H1 (cell line): ENCODE results near the gene RIBC2. TPM values are rescaled to one million over a fixed set of nuclear protein-coding genes. Genes with fewer than 3 reads are reported as not detected.

Source experiments
- CTCF ChIA-PET: fragments of 300-600 bp; sonication (Branson Sonifier 250); formaldehyde crosslinking; loops from one replicate; lab custom pipeline; 2021; ENCODE audit not compliant: partially characterized antibody; lab: Charles Lee
- POLR2A ChIA-PET: fragments of 300-600 bp; sonication (Branson Sonifier 250); formaldehyde crosslinking; loops from one replicate; lab custom pipeline; 2021; ENCODE audit warnings: inconsistent platforms; ENCODE audit not compliant: partially characterized antibody; lab: Charles Lee
- DNase-seq, 2 experiments: peaks; one replicate each; pipeline versions ENCODE4 v3.0.0 to v3.0.0-alpha.2; 2010 to 2022; ENCODE audit warnings: low spot score in 2 of 2, low read depth in 1 of 2, mixed read lengths in 1 of 2
- FAIRE-seq: peaks from 2 replicates; lab custom pipeline; 2011; peaks lifted over from hg19 to GRCh38; lab: Jason Lieb, UNC
- H2AFZ ChIP-seq: 2 replicates; pipeline ENCODE4 v1.8.1; 2012; ENCODE audit warnings: low read length, inconsistent platforms
- H2AK5ac ChIP-seq: 2 replicates; pipeline ENCODE4 v1.6.1; 2013; ENCODE audit warnings: low read depth, low read length
- H2BK120ac ChIP-seq: replicated peaks from 2 replicates; pipeline ENCODE3; 2013; ENCODE audit warnings: low read depth, low read length, inconsistent platforms
- H2BK12ac ChIP-seq: 2 replicates; pipeline ENCODE4 v1.6.1; 2013; ENCODE audit warnings: low read depth, low read length
- H2BK15ac ChIP-seq: 2 replicates; pipeline ENCODE4 v1.6.1; 2013; ENCODE audit warnings: low read length
- H2BK20ac ChIP-seq: 2 replicates; pipeline ENCODE4 v1.6.1; 2013; ENCODE audit warnings: low read length
- H2BK5ac ChIP-seq: 2 replicates; pipeline ENCODE4 v1.6.1; 2013; ENCODE audit warnings: low read depth, low read length
- H3K14ac ChIP-seq: 2 replicates; pipeline ENCODE4 v1.6.1; 2013; ENCODE audit warnings: inconsistent platforms; ENCODE audit not compliant: insufficient read length
- H3K18ac ChIP-seq: 2 replicates; pipeline ENCODE4 v1.6.1; 2013; ENCODE audit warnings: low read length; ENCODE audit errors: extremely low read depth
- H3K23ac ChIP-seq: 2 replicates; pipeline ENCODE4 v1.6.1; 2013; ENCODE audit warnings: inconsistent platforms; ENCODE audit not compliant: insufficient read length
- H3K23me2 ChIP-seq: 2 replicates; pipeline ENCODE4 v1.6.1; 2013; ENCODE audit warnings: low read depth, low read length
- H3K27ac ChIP-seq: 2 replicates; pipeline ENCODE4 v1.6.1; 2011; ENCODE audit warnings: low read depth, low read length, inconsistent platforms
- H3K27me3 ChIP-seq, 4 experiments: replicated peaks in 1 of 4; 1 replicate in 1 of 4; 2 replicates in 3 of 4; pipeline versions ENCODE4 v1.6.1 to v1.8.1; 2011 to 2013; ENCODE audit warnings: low read length in 3 of 4, mild to moderate bottlenecking in 3 of 4, inconsistent platforms in 2 of 4, mixed read lengths in 2 of 4, moderate library complexity in 1 of 4; ENCODE audit not compliant: control insufficient read depth in 3 of 4, insufficient read depth in 3 of 4; ENCODE audit errors: extremely low read depth in 1 of 4
- H3K36me3 ChIP-seq, 4 experiments: 2 replicates each; pipeline versions ENCODE4 v1.6.1 to v1.8.1; 2011 to 2013; ENCODE audit warnings: mild to moderate bottlenecking in 4 of 4, low read length in 3 of 4, moderate library complexity in 2 of 4, control low read depth in 1 of 4, inconsistent platforms in 1 of 4; ENCODE audit not compliant: insufficient read depth in 4 of 4, control insufficient read depth in 2 of 4
- H3K4ac ChIP-seq: replicated peaks from 2 replicates; pipeline ENCODE3; 2013; ENCODE audit warnings: low read length, low read depth, mixed read lengths, inconsistent platforms; ENCODE audit not compliant: insufficient read length
- H3K4me1 ChIP-seq, 4 experiments: replicated peaks in 1 of 4; 1 replicate in 1 of 4; 2 replicates in 3 of 4; pipeline versions ENCODE4 v1.6.1 to v1.8.1; 2011 to 2013; ENCODE audit warnings: low read length in 3 of 4, inconsistent platforms in 2 of 4, mixed read lengths in 1 of 4; ENCODE audit not compliant: insufficient read depth in 4 of 4, control insufficient read depth in 3 of 4
- H3K4me2 ChIP-seq, 2 experiments: 2 replicates each; pipeline versions ENCODE4 v1.6.1 to v1.8.1; 2011 to 2013; ENCODE audit warnings: low read depth in 2 of 2, low read length in 2 of 2, control low read depth in 1 of 2, inconsistent platforms in 1 of 2, mild to moderate bottlenecking in 1 of 2; ENCODE audit not compliant: insufficient read depth in 1 of 2
- H3K4me3 ChIP-seq, 4 experiments: fragments of 200-600, 300-600 bp in 1 of 4; sonication (generic), shearing (Covaris generic), sonication (Bioruptor Twin) in 1 of 4; 2 replicates each; pipeline versions ENCODE4 v1.5.1 to v1.8.1; 2011 to 2016; ENCODE audit warnings: low read length in 4 of 4, low read depth in 3 of 4, control low read depth in 2 of 4, inconsistent platforms in 2 of 4, mild to moderate bottlenecking in 2 of 4, mixed read lengths in 1 of 4, moderate library complexity in 1 of 4; ENCODE audit not compliant: insufficient read depth in 2 of 4; ENCODE audit errors: extremely low read depth in 1 of 4
- H3K56ac ChIP-seq: replicated peaks from 2 replicates; pipeline ENCODE3; 2013; ENCODE audit warnings: low read depth, mild to moderate bottlenecking, mixed read lengths, low read length, inconsistent platforms; ENCODE audit not compliant: insufficient read length
- H3K79me1 ChIP-seq: 2 replicates; pipeline ENCODE4 v1.6.1; 2013; ENCODE audit warnings: low read depth, low read length, control low read depth
- H3K79me2 ChIP-seq, 2 experiments: 2 replicates each; pipeline versions ENCODE4 v1.6.1 to v1.8.1; 2012 to 2013; ENCODE audit warnings: low read length in 2 of 2, mild to moderate bottlenecking in 2 of 2, inconsistent platforms in 1 of 2; ENCODE audit not compliant: insufficient read depth in 2 of 2, control insufficient read depth in 1 of 2
- H3K9ac ChIP-seq, 4 experiments: replicated peaks in 1 of 4; 1 replicate in 1 of 4; 2 replicates in 3 of 4; pipeline versions ENCODE4 v1.6.1 to v1.8.1; 2011 to 2013; ENCODE audit warnings: low read depth in 3 of 4, low read length in 3 of 4, control low read depth in 2 of 4, mild to moderate bottlenecking in 2 of 4, moderate library complexity in 2 of 4, inconsistent platforms in 1 of 4; ENCODE audit errors: extremely low read depth in 1 of 4
- H3K9me3 ChIP-seq, 2 experiments: 2 replicates each; pipeline versions ENCODE4 v1.6.1 to v1.8.1; 2012 to 2013; ENCODE audit warnings: mild to moderate bottlenecking in 2 of 2, moderate library complexity in 2 of 2, control low read depth in 1 of 2, inconsistent platforms in 1 of 2, low read depth in 1 of 2, low read length in 1 of 2, mixed read lengths in 1 of 2; ENCODE audit not compliant: insufficient read depth in 2 of 2
- H4K20me1 ChIP-seq, 2 experiments: replicated peaks in 1 of 2; 2 replicates each; pipeline versions ENCODE3 to v1.8.1; 2011 to 2013; ENCODE audit warnings: inconsistent platforms in 2 of 2, low read length in 2 of 2, mild to moderate bottlenecking in 1 of 2; ENCODE audit not compliant: insufficient read depth in 2 of 2, control insufficient read depth in 1 of 2
- H4K5ac ChIP-seq: 2 replicates; pipeline ENCODE4 v1.6.1; 2013; ENCODE audit warnings: low read length, low read depth, mixed read lengths, inconsistent platforms; ENCODE audit not compliant: insufficient read length
- H4K8ac ChIP-seq: 2 replicates; pipeline ENCODE4 v1.8.0; 2013; ENCODE audit warnings: mild to moderate bottlenecking, moderate library complexity, low read length, inconsistent platforms; ENCODE audit not compliant: insufficient read depth; ENCODE audit errors: extremely low read depth
- H4K91ac ChIP-seq: replicated peaks from 2 replicates; pipeline ENCODE3; 2013; ENCODE audit warnings: low read length, mixed read lengths, inconsistent platforms; ENCODE audit not compliant: insufficient read length
- CBX5 ChIP-seq: fragments of 300-800, 300-1000 bp; sonication (generic); IDR thresholded peaks from 2 replicates; pipeline ENCODE4 v1.7.1; 2016; ENCODE audit warnings: antibody characterized with exemption, low read length, low read depth
- HDAC2 ChIP-seq, 2 experiments: fragments of 300-600 bp in 1 of 2; sonication (generic) in 1 of 2; IDR thresholded peaks; 2 replicates each; pipeline ENCODE4 v1.6.1; 2011 to 2012; ENCODE audit warnings: low read depth in 2 of 2, low read length in 2 of 2, mild to moderate bottlenecking in 2 of 2, moderate library complexity in 2 of 2, borderline replicate concordance in 1 of 2, inconsistent platforms in 1 of 2
- KDM1A ChIP-seq: fragments of 200-600, 300-600 bp; sonication (generic); IDR thresholded peaks from 2 replicates; pipeline ENCODE4 v1.7.1; 2016; ENCODE audit warnings: mild to moderate bottlenecking, low read length, borderline replicate concordance
- KDM4A ChIP-seq: IDR thresholded peaks from one replicate; pipeline ENCODE4 v1.7.1; 2012; ENCODE audit warnings: low read depth, mild to moderate bottlenecking, moderate library complexity, low read length, inconsistent platforms; ENCODE audit not compliant: severe bottlenecking
- SP4 ChIP-seq: IDR thresholded peaks from 2 replicates; pipeline ENCODE4 v1.6.1; 2012; ENCODE audit warnings: low read length, inconsistent platforms
- WGBS, 2 experiments: shearing (Covaris generic) in 1 of 2; methylation state at CpG; one replicate each; pipeline versions ENCODE4 v1.1.6 to v1.1.7; 2013 to 2015; ENCODE audit warnings: low lambda C conversion rate in 2 of 2, mixed read lengths in 2 of 2, inconsistent platforms in 1 of 2, low coverage in 1 of 2, missing lambda C conversion rate in 1 of 2; ENCODE audit not compliant: insufficient replicate concordance in 2 of 2, insufficient coverage in 1 of 2, insufficient read length in 1 of 2; ENCODE audit errors: extremely low coverage in 1 of 2, missing lambda C conversion rate in 1 of 2; 5-methylcytosine and 5-hydroxymethylcytosine counted together
- polyA plus RNA-seq, 7 experiments: library from polyadenylated mRNA; depleted of rRNA in 3 of 7; stranded (reverse) in 5 of 7; unstranded in 2 of 7; fragments of >200 nt in 5 of 7; fragments of 200-250 nt in 2 of 7; gene quantifications; 1 replicate in 5 of 7; 2 replicates in 1 of 7; 4 replicates in 1 of 7; pipeline versions ENCODE4 v1.2.1 to v1.2.3, GENCODE V29; 2011 to 2013; ENCODE audit warnings: missing spikeins in 2 of 7, mixed read lengths in 2 of 7
- total RNA-seq: library from RNA; stranded (reverse); fragmentation: NEBNext Ultra II Directional; extraction: Animal tissue kit (Norgen Biotek cat#: 25700); gene quantifications from 2 replicates; pipeline ENCODE4 v1.2.1, GENCODE V29; 2021
- TF ChIP-seq, protein P1 (sequence below): IDR thresholded peaks from 2 replicates; pipeline ENCODE4 v1.6.1; 2011; ENCODE audit warnings: low read depth, mild to moderate bottlenecking, low read length; ENCODE audit not compliant: insufficient read depth

RIBC2 gene
- total and polyA plus RNA-seq, 2 of the 8 experiments (the other 6 are each of a cell fraction or from before 2014, with no cell fraction given): 0.79 to 2.1 TPM

DNA sequence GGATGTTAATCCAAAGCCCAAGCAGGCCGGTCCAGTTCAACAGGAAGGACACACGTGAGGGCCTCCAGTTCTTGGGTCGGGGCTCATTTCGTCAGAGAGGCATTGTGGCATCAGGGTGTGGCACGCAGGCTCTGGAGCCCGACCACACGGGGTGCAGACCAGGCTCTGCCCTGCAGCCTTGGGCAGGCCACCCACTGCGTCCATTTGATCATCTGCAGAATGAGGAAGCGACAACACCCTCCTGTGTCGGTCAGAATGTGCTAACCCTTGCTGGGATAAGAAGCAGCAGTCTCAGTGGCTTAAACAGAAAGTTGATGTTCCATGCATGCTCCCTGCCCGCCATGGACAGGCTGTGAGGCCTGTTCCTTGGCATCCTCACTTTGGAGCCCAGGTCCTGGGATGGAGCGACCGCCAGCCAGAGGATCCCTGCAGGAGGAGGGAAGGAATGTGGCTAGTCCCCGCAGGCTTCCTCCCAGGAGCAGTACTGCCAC, 10.8 kb downstream of the RIBC2 start:
- CTCF ChIA-PET: interaction anchor here (1.3 to 2.2 kb wide), 2 partner anchors 10 to 29 kb away, joined by 3 to 7 read pairs; no protein-coding TSS in a partner anchor
- no peak overlapping the region for H2BK120ac ChIP-seq
- H2AK5ac ChIP-seq: no peak overlapping the region
- no peak overlapping the region for H4K91ac ChIP-seq
- no peak overlapping the region for H3K4me3 ChIP-seq
- no peaks in the 10 kb centered on the region for H3K79me1 ChIP-seq
- TF ChIP-seq KDM1A (no peak), CBX5 (no peak), HDAC2 (IDR thresholded peaks at IDR 0.05; ENCODE audit: borderline replicate concordance in 1 of 2, low read depth in 2 of 2, low read length in 2 of 2) (no peak), SP4 (no peak), KDM4A (no peak)
- TF ChIP-seq, protein P1, sequence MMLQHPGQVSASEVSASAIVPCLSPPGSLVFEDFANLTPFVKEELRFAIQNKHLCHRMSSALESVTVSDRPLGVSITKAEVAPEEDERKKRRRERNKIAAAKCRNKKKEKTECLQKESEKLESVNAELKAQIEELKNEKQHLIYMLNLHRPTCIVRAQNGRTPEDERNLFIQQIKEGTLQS: no peak
- TF ChIP-seq, all 59 proteins: peak for 0
- Histone ChIP-seq H3K23me2 (no peaks in the 10 kb centered on the region; the same call in 1 of the 2 replicates), H3K4ac (no peak overlapping the region), H4K20me1 (no peaks in the 10 kb centered on the region), H3K36me3 (no peaks in the 10 kb centered on the region; a peak in 1 of 8 replicates), H3K4me1 (no peaks in the 10 kb centered on the region; a peak in 1 of 7 replicates), H3K9me3 (no peaks in the 10 kb centered on the region), H3K79me2 (no peaks in the 10 kb centered on the region), H3K23ac (no peak overlapping the region), H2AFZ (no peak overlapping the region), H3K27ac (no peak overlapping the region), H3K14ac (no peak overlapping the region), H2BK20ac (no peak overlapping the region), H2BK15ac (no peak overlapping the region), H3K9ac (no peak overlapping the region), H4K5ac (no peak overlapping the region), H3K4me2 (no peak overlapping the region), H4K8ac (no peak overlapping the region), H2BK5ac (no peak overlapping the region), H2BK12ac (no peak overlapping the region), H3K27me3 (no peaks in the 10 kb centered on the region), H3K18ac (no peak overlapping the region), H3K56ac (no peak overlapping the region)
- POLR2A ChIA-PET: no interaction called here
- FAIRE-seq: no peak
- WGBS, 2 experiments: 84% methylated on average over 13 of the region's 14 CpGs; no CpG with 5 or more reads in 1 of the 2 experiments
- no peak for DNase-seq
